ENCODE measurements around the gene SETD2.

SETD2 gene

GRCh38 chr3:47007001-47007400, 156.9 kb downstream of the SETD2 start:
- DNase-seq, result no peak

GRCh38 chr3:47006145-47006651, 157.7 kb downstream of the SETD2 start:
- DNase-seq, result no peak

- DNase-seq, result no peak
Observed at GRCh38 chr3:47005212-47006144, 158.4 kb downstream of the SETD2 start.

GRCh38 chr3:47004369-47005211, 159.3 kb downstream of the SETD2 start:
- no peak for DNase-seq

- DNase-seq, result no peak
Observed at GRCh38 chr3:47003461-47004368, 160.2 kb downstream of the SETD2 start.

GRCh38 chr3:47003056-47003410, 160.9 kb downstream of the SETD2 start:
- DNase-seq, result no peak

GRCh38 chr3:47002171-47003055, 161.5 kb downstream of the SETD2 start:
- no peak for DNase-seq

GRCh38 chr3:47001731-47002170, 162.2 kb downstream of the SETD2 start:
- no peak for DNase-seq

GRCh38 chr3:47000922-47001730, 162.8 kb downstream of the SETD2 start:
- DNase-seq, result no peak

GRCh38 chr3:47000198-47000815, 163.6 kb downstream of the SETD2 start:
- no peak for DNase-seq

- DNase-seq, result no peak
Observed at GRCh38 chr3:46999516-47000197, 164.3 kb downstream of the SETD2 start.

- DNase-seq, result no peak
Observed at GRCh38 chr3:46998852-46999515, 164.9 kb downstream of the SETD2 start.

- DNase-seq, result peak; percentile 15
Observed at GRCh38 chr3:46998121-46998851, 165.6 kb downstream of the SETD2 start.

GRCh38 chr3:46997453-46998091, 166.3 kb downstream of the SETD2 start:
- no peak for DNase-seq

- no peak for DNase-seq
Observed at GRCh38 chr3:46996689-46997452, 167.0 kb downstream of the SETD2 start.

GRCh38 chr3:46995901-46996562, 167.9 kb downstream of the SETD2 start:
- DNase-seq, result no peak

Measured in NK-92 treated with Interleukin-12 subunit alpha and Interleukin-12 subunit beta, amount 100 ng/mL, for 24 hours (cell line).